Stimulated activated CD4-positive, alpha-beta T cell treated with anti-CD3 and anti-CD28 coated beads, TNF-alpha, amount 100 ng/mL, for 48 hours (primary cell): ENCODE measurements around the gene PCDHA4.
"Not testable (repeated sequence)": the region's sequence is repeated elsewhere in the genome, so short reads cannot be mapped to it uniquely, and the experiment has no call there.

Experiments
- DNase-seq, 3 donors: peaks; one replicate each; pipeline ENCODE4 v3.0.0-alpha.2; 2020; ENCODE audit warnings: low read depth in 3 of 3

PCDHA4 gene

GRCh38 chr5:140821375-140822280 lies 14.8 kb downstream of the PCDHA4 start, which contains the start of gene PCDHA5:
PCDHA5 (plus strand) TSS chr5:140821613.
- peak in 1 of 3 donors; percentile 23 for DNase-seq

- DNase-seq = no peak
Observed at GRCh38 chr5:140822281-140822629, 15.4 kb downstream of the PCDHA4 start.

GRCh38 chr5:140822969-140823368 lies 16.1 kb downstream of the PCDHA4 start:
- not testable (repeated sequence) for DNase-seq

GRCh38 chr5:140823475-140823874 lies 16.6 kb downstream of the PCDHA4 start:
- DNase-seq = no peak

- no peak for DNase-seq
Observed at GRCh38 chr5:140827704-140828361, 21.0 kb downstream of the PCDHA4 start, which contains the start of gene PCDHA6. PCDHA6 (plus strand) TSS chr5:140827960; CDS start chr5:140828092, 132 bp downstream.

GRCh38 chr5:140828362-140828737 lies 21.5 kb downstream of the PCDHA4 start:
- DNase-seq = no peak

- not testable (repeated sequence) for DNase-seq
Observed at GRCh38 chr5:140829511-140830501, 22.9 kb downstream of the PCDHA4 start.

- no peak for DNase-seq
Observed at GRCh38 chr5:140833993-140834392, 27.1 kb downstream of the PCDHA4 start, which contains the start of gene PCDHA7. PCDHA7 (plus strand) TSS chr5:140834269; CDS start chr5:140834384, 115 bp downstream.

- not testable (repeated sequence) for DNase-seq
Observed at GRCh38 chr5:140834439-140835008, 27.7 kb downstream of the PCDHA4 start.

- no peak for DNase-seq
Observed at GRCh38 chr5:140835622-140836510, 29.0 kb downstream of the PCDHA4 start.

- peak in 1 of 3 donors; percentile 3 for DNase-seq
Observed at GRCh38 chr5:140840978-140841962, 34.4 kb downstream of the PCDHA4 start, which contains the start of gene PCDHA8. PCDHA8 (plus strand) TSS chr5:140841187; CDS start chr5:140841322, 135 bp downstream.

GRCh38 chr5:140842798-140843733 lies 36.2 kb downstream of the PCDHA4 start:
- no peak for DNase-seq

- DNase-seq = not testable (repeated sequence)
Observed at GRCh38 chr5:140848139-140849102, 41.6 kb downstream of the PCDHA4 start, which contains the start of gene PCDHA9. PCDHA9 (plus strand) TSS chr5:140848382; CDS start chr5:140848496, 114 bp downstream.

GRCh38 chr5:140849831-140850634 lies 43.2 kb downstream of the PCDHA4 start:
- DNase-seq = not testable (repeated sequence)
